NCI-H69 (cell line): Measurements from ENCODE around the gene PRR35.

Experiments
- DNase-seq: peaks from one replicate; lab custom pipeline; 2025; lab: John Stamatoyannopoulos, UW

Gene PRR35

GRCh38 chr16:528111-529011 is 31.8 kb upstream of the PRR35 start:
- DNase-seq: peak; percentile 62

GRCh38 chr16:529012-529575 is 31.1 kb upstream of the PRR35 start:
- DNase-seq: no peak

- no peak for DNase-seq
Observed at GRCh38 chr16:530111-530817, 29.9 kb upstream of the PRR35 start.

GRCh38 chr16:531494-532125 is 28.6 kb upstream of the PRR35 start:
- DNase-seq: no peak

GRCh38 chr16:533391-534123 is 26.6 kb upstream of the PRR35 start:
- no peak for DNase-seq

GRCh38 chr16:534135-534534 is 26.1 kb upstream of the PRR35 start:
- no peak for DNase-seq

- no peak for DNase-seq
Observed at GRCh38 chr16:534856-535445, 25.2 kb upstream of the PRR35 start.

GRCh38 chr16:535446-536405 is 24.5 kb upstream of the PRR35 start:
- DNase-seq: peak; percentile 21

GRCh38 chr16:536746-537145 is 23.4 kb upstream of the PRR35 start:
- no peak for DNase-seq

GRCh38 chr16:537415-538335 is 22.5 kb upstream of the PRR35 start:
- DNase-seq: no peak

GRCh38 chr16:539901-540530 is 20.2 kb upstream of the PRR35 start:
- DNase-seq: no peak

- DNase-seq: peak; percentile 16
Observed at GRCh38 chr16:540645-541340, 19.4 kb upstream of the PRR35 start.

- no peak for DNase-seq
Observed at GRCh38 chr16:543301-544164, 16.7 kb upstream of the PRR35 start.

- DNase-seq: no peak
Observed at GRCh38 chr16:544517-544916, 15.7 kb upstream of the PRR35 start.

- DNase-seq: no peak
Observed at GRCh38 chr16:546909-547770, 13.1 kb upstream of the PRR35 start.

GRCh38 chr16:548586-548985 is 11.6 kb upstream of the PRR35 start:
- DNase-seq: no peak
